HG02763 (cell line): ENCODE measurements around the gene TMEM44.
"Not testable (repeated sequence)": the region's sequence is repeated elsewhere in the genome, so short reads cannot be mapped to it uniquely, and the experiment has no call there.

Source experiments
- ATAC-seq: cut with Tn5 transposase; IDR thresholded peaks from one replicate; pipeline ENCODE4 v1.9.1; 2021; ENCODE audit warnings: mild to moderate bottlenecking, moderate library complexity; ENCODE audit not compliant: unreplicated experiment

TMEM44 gene

DNA sequence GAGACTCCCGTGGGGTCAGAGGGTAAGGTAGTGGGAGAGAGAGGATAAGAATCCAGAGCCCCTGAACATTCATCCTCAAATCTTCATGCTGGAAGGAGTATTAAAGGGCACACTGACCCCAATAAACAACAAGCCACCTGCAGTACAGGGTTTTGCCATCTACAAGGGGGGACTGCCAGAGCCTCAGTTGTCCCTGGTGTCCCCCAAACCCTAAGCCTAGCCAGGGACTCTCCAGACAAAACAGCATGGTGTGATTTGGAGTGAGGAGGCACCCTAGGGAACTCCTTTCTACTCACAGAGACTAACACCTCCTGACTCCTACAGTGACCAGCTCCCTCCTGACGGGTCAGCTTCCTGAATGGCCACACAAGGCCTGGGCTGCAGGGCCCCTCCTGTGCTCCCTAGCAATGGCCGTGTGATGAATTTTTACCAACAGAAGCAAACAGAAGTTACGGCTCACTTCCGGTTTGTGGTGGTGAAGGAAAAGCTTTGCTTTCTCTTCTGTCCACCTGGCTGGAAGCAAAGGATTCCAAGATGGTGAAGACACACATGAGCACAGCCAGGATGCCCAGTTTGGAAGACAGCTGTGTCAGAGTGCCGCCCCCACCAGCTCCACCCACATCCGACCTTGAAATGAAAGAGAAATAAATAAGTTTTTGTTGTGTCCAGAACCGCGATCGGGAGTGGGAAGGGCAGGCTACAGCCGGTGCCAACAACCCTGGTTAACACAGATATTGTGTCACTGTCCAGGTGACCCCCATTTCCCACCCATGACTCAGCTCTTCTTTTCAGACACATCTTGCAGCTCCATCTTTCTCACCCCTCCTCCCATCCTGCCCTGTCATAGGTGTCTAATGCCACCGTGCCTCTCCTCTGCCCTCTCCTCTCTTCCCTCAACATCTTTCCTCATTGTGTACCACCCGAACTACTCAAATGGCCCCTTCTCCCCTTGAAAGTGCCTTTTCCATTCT, 76.8 kb downstream of the TMEM44 start:
- no peak for ATAC-seq

- no peak for ATAC-seq
Observed at GRCh38 chr3:194555175-194556062, 77.8 kb downstream of the TMEM44 start.

DNA sequence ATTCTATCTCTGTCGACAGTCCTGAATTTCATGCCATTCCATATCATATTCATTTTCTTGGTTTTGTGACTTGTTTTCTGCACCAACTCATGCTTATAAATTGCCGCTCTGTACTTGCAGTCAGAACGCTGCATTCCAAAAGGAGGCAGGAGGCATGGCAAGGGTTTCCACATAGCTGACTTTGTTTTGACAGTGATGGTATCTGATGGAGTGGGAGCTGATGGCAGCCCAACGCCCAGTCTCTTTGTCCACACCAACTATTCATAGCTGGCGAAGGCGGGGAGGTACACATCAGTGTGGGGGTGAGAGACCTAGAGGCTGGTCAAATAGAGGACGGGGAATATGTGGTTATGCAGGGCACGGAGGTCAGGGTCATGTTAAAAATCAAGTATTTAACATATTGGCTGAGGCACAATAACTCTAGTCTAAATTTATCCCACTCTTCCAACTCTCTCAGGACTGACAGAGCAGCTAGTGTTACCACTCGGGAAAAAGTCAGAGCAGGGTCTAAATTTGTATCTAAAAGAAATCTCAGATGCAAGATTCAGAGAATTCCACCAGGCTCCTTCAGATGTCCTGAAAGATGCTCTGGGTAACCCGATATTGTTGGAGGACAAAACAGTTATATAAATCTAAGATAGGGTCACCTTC, 78.6 kb downstream of the TMEM44 start:
- no peak for ATAC-seq

- no peak for ATAC-seq
Observed at GRCh38 chr3:194552327-194552949, 80.8 kb downstream of the TMEM44 start.

DNA sequence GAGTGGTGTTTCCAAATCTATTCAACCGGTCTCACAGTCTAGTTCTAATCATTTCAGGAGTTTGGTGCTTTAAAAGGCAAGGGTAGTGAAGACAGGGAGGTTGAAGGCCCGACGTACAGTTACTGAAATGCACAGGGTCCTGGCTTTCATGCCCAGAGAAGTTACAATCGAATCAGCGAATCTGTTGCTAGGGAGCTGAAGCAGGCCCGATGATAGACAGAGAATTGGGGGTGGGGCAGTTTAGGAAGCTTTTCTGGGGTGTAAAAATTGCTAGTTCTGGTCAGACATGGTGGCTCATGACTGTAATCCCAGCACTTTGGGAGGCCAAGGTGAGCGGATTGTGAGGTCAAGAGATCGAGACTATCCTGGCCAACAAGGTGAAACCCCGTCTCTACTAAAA, 83.4 kb downstream of the TMEM44 start:
- no peak for ATAC-seq

- no peak for ATAC-seq
Observed at GRCh38 chr3:194548346-194549321, 84.6 kb downstream of the TMEM44 start.

DNA sequence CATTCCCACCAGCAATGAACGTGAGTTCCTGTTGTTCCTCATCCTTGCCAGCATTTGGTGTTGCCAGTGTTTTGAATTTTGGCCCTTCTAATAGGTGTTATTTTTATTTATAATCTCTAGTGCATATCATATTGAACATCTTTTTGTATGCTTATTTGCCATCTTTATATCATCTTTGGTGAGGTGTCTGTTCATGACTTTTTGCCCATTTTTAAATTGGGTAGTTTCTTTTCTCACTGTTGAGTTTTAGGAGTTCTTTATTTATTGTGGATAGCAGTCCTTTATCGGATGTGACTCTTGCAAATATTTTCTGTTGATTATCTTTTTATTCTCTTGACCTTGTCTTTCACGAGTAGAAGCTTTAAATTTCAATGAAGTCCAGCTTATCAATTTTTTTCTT, 86.2 kb downstream of the TMEM44 start:
- ATAC-seq: no peak

DNA sequence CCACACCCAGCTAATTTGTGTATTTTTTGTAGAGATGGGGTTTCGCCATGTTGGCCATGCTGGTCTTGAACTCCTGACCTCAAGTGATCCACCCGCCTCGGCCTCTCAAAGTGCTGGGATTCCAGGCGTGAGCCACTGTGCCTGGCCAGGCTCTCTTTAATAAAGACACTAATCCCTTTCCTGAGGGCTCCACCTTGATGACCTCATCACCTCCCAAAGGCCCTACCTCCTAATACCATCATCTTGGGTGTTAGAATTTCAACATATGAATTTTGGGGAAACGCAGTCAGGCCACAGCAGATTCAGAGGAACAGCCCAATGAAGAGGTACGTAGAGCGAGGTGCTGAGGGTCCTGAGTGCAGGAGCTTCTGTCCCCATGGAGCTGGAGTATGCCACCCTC, 87.7 kb downstream of the TMEM44 start:
- not testable (repeated sequence) for ATAC-seq

GRCh38 chr3:194543550-194543949, 89.7 kb downstream of the TMEM44 start:
- ATAC-seq: no peak

GRCh38 chr3:194541483-194541882, 91.7 kb downstream of the TMEM44 start:
- ATAC-seq: no peak

- ATAC-seq: no peak
Observed at GRCh38 chr3:194540274-194540905, 92.8 kb downstream of the TMEM44 start.

GRCh38 chr3:194539498-194539897, 93.7 kb downstream of the TMEM44 start:
- ATAC-seq: no peak

DNA sequence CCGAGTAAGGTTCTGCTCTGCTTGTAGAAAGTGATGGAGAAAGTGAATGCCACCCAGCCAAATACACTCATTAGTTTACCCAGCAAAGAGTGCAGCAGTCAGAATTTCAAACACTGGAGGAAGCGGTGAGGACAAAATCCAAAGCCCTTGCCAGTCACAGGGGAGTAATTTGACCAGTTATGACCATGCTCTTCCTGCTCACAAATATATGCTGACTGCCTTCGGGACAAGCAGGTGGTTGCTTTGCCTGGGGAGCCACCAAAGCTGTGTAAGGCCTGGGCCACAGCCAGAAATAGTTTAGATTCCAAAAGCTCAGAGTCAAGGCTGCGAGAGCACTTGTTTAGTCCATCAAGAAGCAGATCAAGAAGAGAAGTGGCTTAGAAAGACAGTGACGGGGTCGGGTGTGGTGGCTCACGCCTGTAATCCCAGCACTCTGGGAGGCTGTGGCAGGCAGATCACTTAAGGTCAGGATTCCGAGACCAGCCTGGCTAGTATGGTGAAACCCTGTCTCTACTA, 95.4 kb downstream of the TMEM44 start:
- ATAC-seq: no peak
